Left lobe of liver (tissue), 2 donors: ENCODE data around the gene IL16. TPM values are rescaled to one million over a fixed set of nuclear protein-coding genes. Genes with fewer than 3 reads are reported as not detected.

Experiments used
- ATAC-seq: fragments of 200-7000 bp; cut with Tn5 transposase; one replicate; pipeline ENCODE4 v1.9.1; 2020; ENCODE audit warnings: mild to moderate bottlenecking, moderate library complexity
- DNase-seq: peaks from one replicate; pipeline ENCODE4 v3.0.0-alpha.2; 2020; ENCODE audit warnings: low spot score
- total RNA-seq: library from RNA; stranded (reverse); gene quantifications from one replicate; pipeline ENCODE4 v1.2.1, GENCODE V29; 2021
- donor health status: DM: no; HTN: no; CAD: no; lungs with moderate emphysema.
- donor health status: DM: no; HTN: yes; CAD: no.

The IL16 gene
- total RNA-seq, 1 donor from 2014 or later, result 2.1 TPM

- no peak for ATAC-seq
- DNase-seq, result no peak
Observed at GRCh38 chr15:81360491-81360890, 163.8 kb downstream of the IL16 start.

GRCh38 chr15:81361891-81362290, 165.2 kb downstream of the IL16 start:
- ATAC-seq (no peak), DNase-seq (no peak)

DNA sequence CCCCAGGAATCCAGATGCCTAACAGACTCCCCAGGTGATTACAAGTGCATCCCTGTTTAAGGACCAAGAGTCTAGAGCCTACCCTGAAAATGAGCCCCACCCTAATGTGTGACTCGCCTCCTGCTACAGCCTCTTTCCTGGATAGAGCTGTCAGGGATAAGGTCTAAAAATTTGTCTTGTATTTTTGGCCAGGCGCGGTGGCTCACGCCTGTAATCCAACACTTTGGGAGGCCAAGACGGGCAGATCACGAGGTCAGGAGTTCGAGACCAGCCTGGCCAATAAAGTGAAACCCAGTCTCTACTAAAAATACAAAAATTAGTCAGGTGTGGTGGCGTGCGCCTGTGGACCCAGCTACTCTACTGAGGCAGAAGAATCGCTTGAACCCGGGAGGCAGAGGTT, 166.1 kb downstream of the IL16 start:
- ATAC-seq, result no peak
- no peak for DNase-seq

GRCh38 chr15:81363276-81363675, 166.6 kb downstream of the IL16 start:
- DNase-seq (no peak), ATAC-seq (no peak)

Other genes starting within 250 kb of the IL16 start
- 16.6 TPM for gene MESD, start 207.1 kb upstream of the IL16 start, total RNA-seq
- 4.2 TPM for gene TLNRD1, start 196.0 kb upstream of the IL16 start, total RNA-seq
- 0.25 TPM for gene CFAP161, start 62.6 kb upstream of the IL16 start, total RNA-seq
- 17.8 TPM for gene STARD5, start 127.3 kb downstream of the IL16 start, total RNA-seq
- not detected for gene TMC3, start 177.3 kb downstream of the IL16 start, total RNA-seq